HG03095 (cell line): ENCODE results near the gene UNC13C.

Experiments used
- ATAC-seq: cut with Tn5 transposase; IDR thresholded peaks from one replicate; pipeline ENCODE4 v1.9.1; 2021; ENCODE audit warnings: moderate library complexity; ENCODE audit not compliant: unreplicated experiment

UNC13C gene

GRCh38 chr15:54101664-54102270 is 123.5 kb downstream of the UNC13C start:
- no peak for ATAC-seq

GRCh38 chr15:54102704-54103103 is 124.5 kb downstream of the UNC13C start:
- ATAC-seq = no peak

- no peak for ATAC-seq
Observed at GRCh38 chr15:54109014-54109413, 130.8 kb downstream of the UNC13C start.

GRCh38 chr15:54119051-54119450 is 140.8 kb downstream of the UNC13C start:
- ATAC-seq = no peak

- ATAC-seq = no peak
Observed at GRCh38 chr15:54120949-54121463, 142.8 kb downstream of the UNC13C start.

- no peak for ATAC-seq
Observed at GRCh38 chr15:54127574-54127973, 149.3 kb downstream of the UNC13C start.

- ATAC-seq = no peak
Observed at GRCh38 chr15:54131410-54131809, 153.2 kb downstream of the UNC13C start.

DNA sequence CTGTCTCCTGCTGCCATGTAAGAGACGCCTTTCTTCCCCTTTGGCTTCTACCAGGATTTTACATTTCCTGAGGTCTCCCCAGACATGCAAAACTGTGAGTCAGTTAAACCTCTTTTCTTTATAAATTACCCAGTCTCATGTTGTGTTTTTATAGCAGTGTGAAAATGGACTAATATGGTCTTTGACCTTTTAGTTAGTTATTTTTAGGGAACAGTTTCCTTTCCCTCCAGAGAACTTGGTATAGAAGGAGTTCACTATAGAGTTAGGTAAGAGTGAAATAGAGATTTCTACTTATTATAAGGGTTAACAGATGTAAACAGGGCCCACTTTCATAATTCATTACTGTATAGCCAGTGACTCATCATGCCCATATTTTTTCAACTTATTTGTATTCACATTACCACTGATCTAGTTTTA is 170.9 kb downstream of the UNC13C start:
- ATAC-seq = no peak

DNA sequence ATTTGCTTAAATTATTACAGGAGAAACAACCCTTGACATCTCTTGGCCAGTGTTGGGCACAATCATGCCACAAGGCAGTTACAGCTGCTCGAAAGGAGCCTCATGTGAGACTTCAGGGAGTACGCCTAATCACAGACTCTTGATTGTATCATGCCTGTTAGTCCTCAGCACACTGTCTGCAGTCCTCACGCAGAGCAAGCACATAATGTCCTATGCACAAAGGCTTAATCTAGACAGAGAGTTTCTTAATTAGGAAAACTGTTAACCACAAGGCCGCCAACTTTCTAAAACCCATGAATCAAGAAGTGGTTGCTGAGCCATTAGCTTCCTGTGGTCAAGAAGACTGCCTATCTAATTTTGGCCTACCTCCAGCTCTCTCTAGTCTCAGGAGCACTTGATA is 172.0 kb downstream of the UNC13C start:
- ATAC-seq = no peak

GRCh38 chr15:54159012-54159411 is 180.8 kb downstream of the UNC13C start:
- no peak for ATAC-seq

GRCh38 chr15:54187325-54187724 is 209.1 kb downstream of the UNC13C start:
- ATAC-seq = no peak

- no peak for ATAC-seq
Observed at GRCh38 chr15:54197995-54198394, 219.8 kb downstream of the UNC13C start.

DNA sequence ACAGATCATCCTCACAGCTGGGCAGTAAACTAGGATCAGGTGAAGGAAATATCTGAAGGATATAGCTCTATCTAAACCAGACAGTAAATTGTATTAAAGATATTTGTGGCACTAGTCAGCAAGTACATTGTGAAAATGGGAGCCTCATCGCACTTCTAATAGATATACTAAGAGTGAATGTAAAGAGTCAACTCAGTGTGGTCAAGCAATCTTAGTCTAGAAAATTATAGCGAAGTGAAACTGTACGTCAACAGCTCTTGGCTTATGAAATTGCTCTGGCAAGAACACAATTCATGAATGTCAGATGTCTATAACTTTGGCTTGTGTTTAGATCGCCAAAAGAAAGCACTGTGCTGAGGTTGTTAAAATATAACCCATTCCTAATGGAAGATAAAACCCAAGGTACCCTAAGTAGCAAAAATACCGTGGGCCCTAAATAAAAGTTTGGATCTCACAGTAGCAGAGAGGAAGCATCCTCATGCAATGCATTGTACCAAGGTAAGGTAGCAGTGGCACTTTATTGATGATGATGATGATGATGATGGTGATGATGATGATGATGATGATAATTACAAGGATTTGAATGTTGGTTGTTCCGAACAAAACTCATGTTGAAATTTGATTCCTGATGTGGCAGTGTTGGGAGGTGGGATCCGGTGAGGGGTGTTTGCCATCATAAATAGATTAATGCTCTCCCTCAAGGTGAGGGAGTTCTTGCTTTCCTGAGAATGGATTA is 228.5 kb downstream of the UNC13C start:
- no peak for ATAC-seq

DNA sequence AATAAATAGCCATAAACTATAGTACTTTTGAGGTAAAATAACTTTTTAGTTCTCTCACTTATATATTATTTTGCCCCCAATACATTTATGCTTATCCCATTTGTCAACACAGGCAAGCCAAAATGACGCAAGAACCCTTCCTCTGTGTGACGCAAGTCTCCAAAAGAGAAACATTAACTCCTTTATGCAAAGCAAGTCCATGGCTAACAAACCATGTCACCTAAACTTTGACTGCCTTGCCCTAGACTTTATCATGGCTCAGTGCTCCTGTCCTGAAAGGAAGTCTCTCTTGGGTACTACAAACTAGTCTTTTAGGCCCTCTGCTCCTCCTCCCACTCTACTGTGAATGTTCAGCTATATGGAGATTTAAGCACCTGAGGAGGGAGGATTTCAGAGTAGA is 230.5 kb downstream of the UNC13C start:
- ATAC-seq = no peak

GRCh38 chr15:54212635-54213034 is 234.4 kb downstream of the UNC13C start:
- no peak for ATAC-seq

DNA sequence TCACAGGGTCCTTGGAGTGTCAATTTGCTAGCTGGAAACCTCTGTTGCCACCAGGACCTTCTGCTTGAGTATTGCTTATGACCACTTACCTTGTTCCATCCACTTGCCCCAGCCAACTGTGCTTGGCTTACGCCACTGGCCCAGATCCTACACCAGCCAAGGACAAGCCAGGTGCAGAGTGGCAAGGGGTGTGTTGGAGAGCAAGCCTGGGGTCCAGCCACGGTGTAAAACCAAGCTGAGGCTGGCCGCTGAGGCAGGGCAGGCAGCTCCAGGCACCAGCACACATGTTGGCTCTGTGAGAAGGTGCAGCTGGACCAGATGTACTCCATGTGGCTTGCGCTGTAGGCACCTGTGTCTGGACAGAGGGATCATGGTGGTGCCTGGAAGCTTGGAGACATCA is 248.2 kb downstream of the UNC13C start:
- no peak for ATAC-seq

- no peak for ATAC-seq
Observed at GRCh38 chr15:54227569-54227968, 249.3 kb downstream of the UNC13C start.

DNA sequence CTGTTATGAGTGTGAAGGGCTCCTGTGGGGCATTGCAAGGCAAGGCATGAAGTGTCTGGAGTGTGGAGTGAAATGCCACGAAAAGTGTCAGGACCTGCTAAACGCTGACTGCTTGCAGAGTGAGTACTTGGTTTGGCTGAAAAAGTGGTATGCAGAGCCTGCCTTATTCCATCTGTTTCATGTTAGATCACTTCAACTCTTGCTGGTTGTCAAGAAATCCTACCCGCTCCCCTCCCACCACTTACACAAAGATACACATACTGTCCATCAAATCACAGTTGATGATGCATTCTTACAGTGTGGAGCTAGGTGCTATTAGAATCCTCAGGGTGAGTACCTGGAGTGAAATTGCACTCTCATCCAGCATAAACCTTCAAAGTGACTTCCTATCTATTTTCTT is 272.1 kb downstream of the UNC13C start:
- ATAC-seq = no peak

- ATAC-seq = no peak
Observed at GRCh38 chr15:54256190-54256589, 277.9 kb downstream of the UNC13C start.

- ATAC-seq = no peak
Observed at GRCh38 chr15:54273928-54274327, 295.7 kb downstream of the UNC13C start.

DNA sequence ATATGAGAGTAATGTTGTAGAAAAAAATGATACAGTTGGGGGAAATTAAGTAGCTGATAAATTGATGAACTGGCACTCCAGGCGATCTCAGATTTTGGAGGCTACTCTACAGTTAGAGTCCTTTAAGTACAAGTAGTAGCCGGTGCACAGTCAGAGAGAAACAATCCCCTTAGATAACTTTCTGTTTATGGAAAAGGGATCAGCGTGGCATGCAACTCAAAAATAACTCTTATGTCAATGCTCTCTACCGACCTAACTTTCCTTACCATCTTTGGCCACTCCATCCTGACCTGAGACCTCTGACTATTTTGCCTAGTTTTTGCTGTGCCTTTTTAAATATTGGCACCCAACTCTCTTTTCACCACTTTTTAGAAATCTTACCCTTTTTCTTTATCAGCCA is 299.6 kb downstream of the UNC13C start:
- no peak for ATAC-seq

- ATAC-seq = no peak
Observed at GRCh38 chr15:54280726-54281125, 302.5 kb downstream of the UNC13C start.
